Activated naive CD8-positive, alpha-beta T cell treated with anti-CD3 and anti-CD28 coated beads for 36 hours (primary cell): ENCODE data around the gene EXOC4. TPM values are rescaled to one million over a fixed set of nuclear protein-coding genes. Genes with fewer than 3 reads are reported as not detected.
"Not testable (repeated sequence)": the region's sequence is repeated elsewhere in the genome, so short reads cannot be mapped to it uniquely, and the experiment has no call there.

Experiments
- DNase-seq: peaks from one replicate; pipeline ENCODE4 v3.0.0; 2021
- H3K27ac Mint-ChIP-seq: one replicate; pipeline ENCODE4 v1.8.0; 2022; ENCODE audit warnings: mild to moderate bottlenecking, moderate library complexity, mixed read lengths
- H3K27me3 Mint-ChIP-seq: one replicate; pipeline ENCODE4 v1.8.0; 2022; ENCODE audit warnings: mild to moderate bottlenecking, mixed read lengths
- H3K36me3 Mint-ChIP-seq: one replicate; pipeline ENCODE4 v1.8.0; 2021; ENCODE audit warnings: mild to moderate bottlenecking, mixed read lengths
- H3K4me1 Mint-ChIP-seq: one replicate; pipeline ENCODE4 v1.8.0; 2021; ENCODE audit warnings: mixed read lengths
- H3K4me3 Mint-ChIP-seq: one replicate; pipeline ENCODE4 v1.8.0; 2022; ENCODE audit warnings: mild to moderate bottlenecking, moderate library complexity, mixed read lengths
- H3K9me3 Mint-ChIP-seq: one replicate; pipeline ENCODE4 v1.8.0; 2022; ENCODE audit warnings: mixed read lengths
- total RNA-seq, 2 experiments: library from RNA; stranded (reverse); gene quantifications; one replicate each; pipeline ENCODE4 v1.2.3, GENCODE V29; 2021

The EXOC4 gene
- total RNA-seq, 2 experiments from 2014 or later = 41.7 to 45.7 TPM

DNA sequence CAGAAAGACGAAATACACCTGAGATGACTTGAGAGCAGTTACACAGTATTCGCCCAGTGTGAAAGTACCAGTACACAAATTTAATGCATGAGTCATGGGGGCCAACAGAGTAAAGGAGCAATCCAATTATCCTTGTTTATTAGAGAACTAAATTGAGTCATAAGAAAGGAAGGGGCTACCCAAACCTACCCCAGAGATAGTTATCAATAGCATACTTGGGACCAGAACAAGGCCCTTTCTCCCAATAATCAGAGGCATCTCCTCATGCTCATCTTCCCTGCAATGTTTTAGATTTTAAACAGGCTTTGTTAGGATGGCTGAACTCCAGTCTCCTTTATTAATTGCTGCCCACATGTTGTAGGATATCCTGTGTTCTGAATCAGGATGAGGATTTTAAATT is 634.6 kb downstream of the EXOC4 start:
- DNase-seq = no peak
- H3K9me3 Mint-ChIP-seq = peaks cover 2% of the 10 kb centered on the region
- H3K27me3 Mint-ChIP-seq = no peaks in the 10 kb centered on the region
- H3K4me1 Mint-ChIP-seq = no peaks in the 10 kb centered on the region
- H3K4me3 Mint-ChIP-seq = no peak overlapping the region
- H3K27ac Mint-ChIP-seq = no peak overlapping the region
- H3K36me3 Mint-ChIP-seq = peaks cover 2% of the 10 kb centered on the region

DNA sequence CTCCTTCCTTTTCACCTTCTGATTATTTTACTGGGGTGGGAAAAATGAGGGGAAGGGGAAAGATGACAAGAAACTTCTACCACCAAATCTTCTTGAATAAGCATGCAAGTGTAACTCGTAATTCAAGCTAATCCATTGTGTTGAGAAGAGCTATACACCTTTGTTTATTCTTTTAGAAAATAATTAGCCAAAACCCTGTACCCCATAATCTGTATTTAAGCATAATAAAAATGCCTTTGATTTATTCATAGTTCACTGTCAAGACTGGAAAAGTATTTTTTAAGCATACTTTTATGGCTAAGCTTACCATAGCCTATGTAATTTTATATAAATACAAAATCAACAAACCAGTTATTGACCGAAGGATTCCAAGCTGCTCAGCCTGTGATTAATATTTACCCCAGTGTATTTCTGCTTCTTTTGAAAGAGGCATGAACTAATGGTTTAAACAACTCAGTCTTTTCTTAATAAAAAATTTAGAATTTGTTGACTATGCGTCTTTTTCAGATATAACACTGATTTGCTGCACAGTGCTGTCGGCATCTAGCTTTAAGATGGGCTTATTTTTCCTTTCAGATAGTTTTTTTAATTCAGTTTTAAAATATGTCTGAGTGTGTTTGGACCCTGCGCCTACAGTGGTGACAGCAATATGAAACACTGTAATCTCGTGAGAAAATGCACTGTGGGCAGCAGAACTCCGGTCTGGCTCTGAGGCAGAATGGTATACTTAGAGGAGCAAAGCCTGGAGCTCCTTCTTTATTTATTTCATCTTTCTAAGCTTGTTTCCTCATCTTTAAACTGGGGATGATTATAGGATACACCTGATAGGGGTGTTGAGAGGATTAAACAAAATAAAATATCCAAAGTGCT is 635.4 kb downstream of the EXOC4 start:
- H3K36me3 Mint-ChIP-seq = peaks cover 4% of the 10 kb centered on the region
- no peaks in the 10 kb centered on the region for H3K4me1 Mint-ChIP-seq
- H3K4me3 Mint-ChIP-seq = no peak overlapping the region
- no peak overlapping the region for H3K27ac Mint-ChIP-seq
- peaks cover 5% of the 10 kb centered on the region for H3K9me3 Mint-ChIP-seq
- no peaks in the 10 kb centered on the region for H3K27me3 Mint-ChIP-seq
- DNase-seq = no peak

DNA sequence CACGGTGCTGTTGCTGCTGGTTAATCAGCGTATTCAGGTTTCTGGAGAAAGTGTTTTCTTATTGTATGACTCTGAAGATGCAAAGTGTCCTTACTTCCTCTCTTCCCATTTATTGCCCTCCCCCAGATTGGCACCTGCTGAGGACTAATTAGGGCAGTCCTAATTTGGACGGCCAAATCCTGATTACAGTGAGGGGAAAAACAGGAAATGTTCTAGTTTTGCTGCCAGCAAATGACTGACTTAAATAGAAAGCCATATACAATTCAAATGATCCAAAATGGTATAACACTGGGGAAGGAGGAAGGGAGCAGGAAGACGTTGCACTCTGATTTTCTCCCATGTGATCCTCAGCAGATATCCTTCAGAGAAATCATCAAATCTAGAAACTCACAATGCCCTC is 651.9 kb downstream of the EXOC4 start:
- H3K4me3 Mint-ChIP-seq = no peak overlapping the region
- peaks cover 40% of the 10 kb centered on the region for H3K36me3 Mint-ChIP-seq
- no peaks in the 10 kb centered on the region for H3K9me3 Mint-ChIP-seq
- H3K4me1 Mint-ChIP-seq = no peaks in the 10 kb centered on the region
- no peaks in the 10 kb centered on the region for H3K27me3 Mint-ChIP-seq
- no peak for DNase-seq
- H3K27ac Mint-ChIP-seq = no peak overlapping the region

DNA sequence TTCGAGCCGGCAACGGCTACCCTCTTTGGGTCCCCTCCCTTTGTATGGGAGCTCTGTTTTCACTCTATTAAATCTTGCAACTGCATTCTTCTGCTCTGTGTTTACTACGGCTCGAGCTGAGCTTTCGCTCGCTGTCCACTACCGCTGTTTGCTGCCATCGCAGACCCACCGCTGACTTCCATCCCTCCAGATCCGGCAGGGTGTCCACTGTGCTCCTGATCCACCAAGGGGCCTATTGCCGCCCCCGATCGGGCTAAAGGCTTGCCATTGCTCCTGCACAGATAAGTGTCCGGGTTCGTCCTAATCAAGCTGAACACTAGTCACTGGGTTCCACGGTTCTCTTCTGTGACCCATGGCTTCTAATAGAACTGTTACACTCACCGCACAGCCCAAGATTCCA is 653.7 kb downstream of the EXOC4 start:
- not testable (repeated sequence) for H3K9me3 Mint-ChIP-seq, H3K4me3 Mint-ChIP-seq, H3K27me3 Mint-ChIP-seq, H3K27ac Mint-ChIP-seq, DNase-seq, H3K4me1 Mint-ChIP-seq
- H3K36me3 Mint-ChIP-seq = peaks cover 49% of the 10 kb centered on the region

DNA sequence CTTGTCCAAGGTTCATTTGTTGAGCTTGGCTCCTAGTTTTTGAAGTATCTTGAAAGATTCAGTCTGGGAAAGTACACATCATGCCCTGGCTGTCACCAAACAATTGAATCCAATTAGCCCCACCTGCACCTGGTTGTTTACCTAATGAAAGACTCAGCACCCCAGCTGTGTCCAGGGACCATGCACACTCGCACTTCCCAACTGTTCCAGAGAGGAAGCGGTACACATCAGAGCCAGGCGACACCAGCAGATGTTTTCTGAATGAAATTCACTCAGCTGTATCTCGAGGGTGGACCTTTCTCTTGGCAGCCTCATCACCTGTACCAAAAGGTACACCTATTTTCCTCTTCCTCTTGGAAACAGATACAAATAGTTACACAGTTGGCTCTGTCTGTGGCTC is 657.9 kb downstream of the EXOC4 start:
- Mint-ChIP-seq H3K27ac (no peak overlapping the region), H3K36me3 (peaks cover 26% of the 10 kb centered on the region), H3K9me3 (peaks cover 3% of the 10 kb centered on the region), H3K4me1 (peaks cover 2% of the 10 kb centered on the region), H3K27me3 (no peaks in the 10 kb centered on the region), H3K4me3 (no peak overlapping the region)
- DNase-seq = no peak

DNA sequence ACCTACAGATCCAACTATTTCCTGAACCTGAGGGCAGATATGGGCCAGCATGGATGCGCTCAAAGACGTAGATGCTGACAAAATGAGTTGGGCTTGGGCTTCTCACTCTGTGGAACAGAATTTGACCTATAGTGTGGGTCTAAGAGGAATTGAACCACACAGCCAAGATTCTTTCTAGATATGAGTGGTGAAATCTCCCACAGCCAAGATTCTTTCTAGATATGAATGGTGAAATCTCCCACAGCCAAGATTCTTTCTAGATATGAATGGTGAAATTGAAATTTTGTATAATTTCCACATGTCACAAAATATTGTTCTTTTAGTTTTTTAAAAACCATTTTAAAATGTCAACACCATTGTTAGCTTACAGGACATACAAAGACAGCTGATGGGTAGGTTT is 658.8 kb downstream of the EXOC4 start:
- Mint-ChIP-seq H3K9me3 (peaks cover 3% of the 10 kb centered on the region), H3K36me3 (peaks cover 30% of the 10 kb centered on the region), H3K27me3 (no peaks in the 10 kb centered on the region), H3K4me3 (no peak overlapping the region), H3K4me1 (peaks cover 2% of the 10 kb centered on the region), H3K27ac (no peak overlapping the region)
- DNase-seq = no peak

DNA sequence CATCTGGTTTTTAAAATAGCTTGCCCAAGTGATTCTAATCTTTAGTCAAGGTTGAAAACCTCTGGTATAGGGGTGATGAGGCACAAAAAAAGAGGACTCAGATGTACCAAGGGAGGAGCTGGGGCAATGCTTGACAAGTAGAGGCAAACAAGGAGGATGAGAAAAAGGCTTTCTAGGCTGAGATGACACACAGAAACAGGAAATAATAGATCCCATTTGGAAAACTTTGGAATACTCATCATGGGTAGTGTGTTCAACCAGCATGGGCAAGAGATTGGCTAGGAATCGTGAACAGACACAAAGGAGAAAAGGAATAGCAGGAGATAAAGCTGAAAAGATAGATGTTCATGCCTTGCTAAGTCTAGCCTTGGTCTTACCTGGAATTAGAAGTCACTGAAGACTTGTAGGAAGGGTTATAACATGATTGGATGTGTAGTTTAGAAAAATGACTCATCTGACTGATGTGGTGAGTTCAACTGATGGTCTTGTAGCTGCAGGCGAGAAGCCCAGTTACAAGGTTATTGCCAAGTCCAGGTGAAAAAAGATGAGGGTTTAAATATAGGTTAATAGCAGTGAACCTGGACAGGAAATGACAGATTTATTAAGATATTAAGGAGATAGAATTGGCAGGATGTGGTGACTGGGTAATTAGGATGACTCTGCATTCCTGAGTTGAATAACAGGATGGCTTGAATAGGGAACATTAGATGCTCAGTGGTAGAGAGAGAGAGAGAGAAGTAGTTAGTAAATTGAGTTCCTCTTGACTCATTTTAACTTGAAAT is 660.2 kb downstream of the EXOC4 start:
- Mint-ChIP-seq H3K27me3 (no peaks in the 10 kb centered on the region), H3K9me3 (peaks cover 6% of the 10 kb centered on the region), H3K4me3 (no peak overlapping the region), H3K27ac (no peak overlapping the region), H3K36me3 (peaks cover 36% of the 10 kb centered on the region), H3K4me1 (peaks cover 2% of the 10 kb centered on the region)
- DNase-seq = no peak

DNA sequence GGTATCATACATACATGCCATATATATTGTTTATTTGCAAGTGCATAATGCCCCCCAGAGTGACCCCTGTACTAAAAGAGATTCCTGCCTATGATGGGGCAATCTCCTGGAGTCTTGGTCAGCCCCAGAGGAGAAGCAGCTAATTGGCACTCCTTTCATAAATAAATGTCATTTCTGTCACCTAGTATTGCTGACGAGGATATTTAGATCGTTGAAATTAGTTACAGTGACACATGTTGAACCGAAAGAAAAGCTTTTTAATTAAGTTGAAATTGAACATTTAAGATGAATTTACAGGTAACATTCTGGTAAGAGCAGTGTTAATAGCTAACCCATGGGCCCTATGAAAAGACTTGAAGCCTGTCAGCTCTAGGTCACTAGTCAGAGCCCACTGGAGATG is 663.7 kb downstream of the EXOC4 start:
- H3K9me3 Mint-ChIP-seq = peaks cover 14% of the 10 kb centered on the region
- peaks cover 54% of the 10 kb centered on the region for H3K36me3 Mint-ChIP-seq
- H3K4me1 Mint-ChIP-seq = peaks cover 2% of the 10 kb centered on the region
- H3K27ac Mint-ChIP-seq = no peak overlapping the region
- no peaks in the 10 kb centered on the region for H3K27me3 Mint-ChIP-seq
- no peak for DNase-seq
- no peak overlapping the region for H3K4me3 Mint-ChIP-seq

DNA sequence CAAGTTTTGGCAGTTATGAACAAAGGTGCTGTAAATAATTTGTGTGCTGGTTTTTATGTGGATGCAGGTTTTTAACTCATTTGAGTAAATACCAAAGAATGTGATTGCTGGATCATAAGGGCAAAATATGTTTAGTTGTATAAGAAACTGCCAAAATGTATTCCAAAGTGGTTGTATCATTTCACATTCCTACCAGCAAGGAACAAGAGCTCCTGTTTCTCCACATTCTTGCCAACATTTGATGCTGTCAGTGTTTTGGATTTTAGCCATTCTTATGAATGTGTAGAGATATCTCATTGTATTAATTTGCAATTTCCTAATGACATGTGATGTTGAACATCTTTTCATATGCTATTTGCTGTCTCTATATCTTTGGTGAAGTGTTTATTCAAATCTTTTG is 666.9 kb downstream of the EXOC4 start:
- Mint-ChIP-seq H3K27ac (no peak overlapping the region), H3K4me1 (no peaks in the 10 kb centered on the region), H3K27me3 (no peaks in the 10 kb centered on the region), H3K4me3 (no peak overlapping the region), H3K36me3 (peaks cover 62% of the 10 kb centered on the region), H3K9me3 (peaks cover 14% of the 10 kb centered on the region)
- DNase-seq = no peak

DNA sequence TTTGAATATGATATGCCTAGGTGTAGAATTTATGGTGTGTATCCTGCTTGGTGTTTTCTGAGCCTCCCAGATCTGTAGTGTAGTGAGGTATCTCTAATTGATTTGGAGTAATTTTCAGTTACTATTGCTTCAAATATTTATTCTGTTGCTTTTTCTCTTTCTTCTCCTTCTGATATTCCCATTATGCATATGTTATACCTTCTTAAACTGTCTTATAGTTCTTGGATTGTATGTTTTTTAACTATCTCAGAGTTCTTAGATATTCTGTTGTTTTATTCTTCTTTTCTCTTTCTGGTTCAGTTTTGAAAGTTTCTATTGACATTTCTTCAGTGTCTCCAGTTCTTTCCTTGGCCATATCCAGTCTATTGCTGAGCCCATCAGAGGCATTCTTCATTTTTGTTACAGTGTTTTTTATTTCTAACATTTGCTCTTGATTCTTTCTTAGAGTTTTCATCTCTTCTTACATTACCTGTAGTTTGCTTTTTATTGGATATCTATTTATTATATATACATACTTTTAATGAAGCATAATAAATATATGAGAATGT is 668.8 kb downstream of the EXOC4 start:
- Mint-ChIP-seq H3K36me3 (peaks cover 55% of the 10 kb centered on the region), H3K27me3 (no peaks in the 10 kb centered on the region), H3K4me1 (no peaks in the 10 kb centered on the region), H3K9me3 (peaks cover 14% of the 10 kb centered on the region), H3K27ac (no peak overlapping the region), H3K4me3 (no peak overlapping the region)
- DNase-seq = no peak

DNA sequence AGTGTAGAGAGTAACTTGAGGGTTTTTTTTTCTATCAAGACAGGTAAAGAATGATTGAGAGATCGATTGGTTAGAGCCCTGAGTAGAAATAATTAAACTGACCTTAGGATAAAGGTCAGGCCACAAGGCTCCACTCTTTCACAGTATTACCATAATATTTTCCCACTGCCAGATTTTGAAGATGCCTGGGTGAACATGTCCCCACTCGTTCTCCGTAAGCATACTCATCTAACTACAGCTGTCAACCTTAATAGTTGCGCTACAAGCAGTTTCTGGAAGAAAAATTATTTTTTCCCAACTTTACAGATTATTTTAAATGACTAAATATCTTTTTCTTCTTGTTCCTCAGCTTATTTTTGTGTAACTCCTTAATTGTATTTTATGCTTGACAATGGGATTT is 671.1 kb downstream of the EXOC4 start:
- Mint-ChIP-seq H3K4me3 (no peak overlapping the region), H3K9me3 (peaks cover 12% of the 10 kb centered on the region), H3K27ac (no peak overlapping the region), H3K4me1 (no peaks in the 10 kb centered on the region), H3K27me3 (no peaks in the 10 kb centered on the region), H3K36me3 (peaks cover 37% of the 10 kb centered on the region)
- DNase-seq = no peak

DNA sequence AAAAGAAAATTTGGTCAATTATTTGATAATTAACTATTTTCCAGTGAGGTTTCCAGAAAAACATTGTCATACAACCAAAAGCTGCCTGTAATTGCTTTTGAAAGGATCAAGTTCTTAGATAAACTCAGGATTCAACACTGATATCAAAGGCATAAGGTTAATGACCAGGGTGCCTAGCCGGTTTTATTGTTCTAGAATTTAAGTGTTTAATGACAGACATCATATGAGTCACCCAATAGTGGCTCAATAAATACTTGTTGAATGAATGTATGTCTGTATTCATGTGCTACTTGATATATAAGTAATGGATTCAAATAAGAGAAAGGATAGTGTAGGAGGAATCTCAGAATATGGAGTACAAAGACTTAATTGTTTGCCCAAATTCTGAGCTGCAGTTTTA is 678.2 kb downstream of the EXOC4 start:
- H3K27me3 Mint-ChIP-seq = no peaks in the 10 kb centered on the region
- H3K4me3 Mint-ChIP-seq = no peak overlapping the region
- H3K27ac Mint-ChIP-seq = no peak overlapping the region
- H3K9me3 Mint-ChIP-seq = no peaks in the 10 kb centered on the region
- H3K36me3 Mint-ChIP-seq = no peaks in the 10 kb centered on the region
- no peaks in the 10 kb centered on the region for H3K4me1 Mint-ChIP-seq
- DNase-seq = no peak

DNA sequence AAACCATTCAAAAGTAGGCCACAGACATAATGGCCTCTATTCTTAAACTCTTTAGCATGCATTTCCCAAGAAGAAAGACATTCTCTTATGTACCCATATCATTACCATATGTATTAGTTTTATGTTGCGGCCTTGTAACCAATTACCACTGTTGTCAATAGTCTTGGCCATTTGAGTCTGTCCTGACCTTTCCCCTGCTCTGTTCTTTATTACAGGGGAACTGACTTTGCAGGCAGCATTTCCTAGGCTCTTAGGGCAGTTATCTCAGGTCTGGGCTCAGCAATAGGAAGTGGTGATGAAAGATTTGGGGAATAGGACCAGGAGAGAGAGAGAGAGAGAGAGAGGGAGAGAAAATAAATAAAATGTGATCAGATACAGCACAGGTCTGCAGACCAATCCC is 679.7 kb downstream of the EXOC4 start:
- Mint-ChIP-seq H3K27me3 (no peaks in the 10 kb centered on the region), H3K4me3 (no peak overlapping the region), H3K4me1 (no peaks in the 10 kb centered on the region), H3K27ac (no peak overlapping the region), H3K9me3 (no peaks in the 10 kb centered on the region), H3K36me3 (no peaks in the 10 kb centered on the region)
- no peak for DNase-seq

DNA sequence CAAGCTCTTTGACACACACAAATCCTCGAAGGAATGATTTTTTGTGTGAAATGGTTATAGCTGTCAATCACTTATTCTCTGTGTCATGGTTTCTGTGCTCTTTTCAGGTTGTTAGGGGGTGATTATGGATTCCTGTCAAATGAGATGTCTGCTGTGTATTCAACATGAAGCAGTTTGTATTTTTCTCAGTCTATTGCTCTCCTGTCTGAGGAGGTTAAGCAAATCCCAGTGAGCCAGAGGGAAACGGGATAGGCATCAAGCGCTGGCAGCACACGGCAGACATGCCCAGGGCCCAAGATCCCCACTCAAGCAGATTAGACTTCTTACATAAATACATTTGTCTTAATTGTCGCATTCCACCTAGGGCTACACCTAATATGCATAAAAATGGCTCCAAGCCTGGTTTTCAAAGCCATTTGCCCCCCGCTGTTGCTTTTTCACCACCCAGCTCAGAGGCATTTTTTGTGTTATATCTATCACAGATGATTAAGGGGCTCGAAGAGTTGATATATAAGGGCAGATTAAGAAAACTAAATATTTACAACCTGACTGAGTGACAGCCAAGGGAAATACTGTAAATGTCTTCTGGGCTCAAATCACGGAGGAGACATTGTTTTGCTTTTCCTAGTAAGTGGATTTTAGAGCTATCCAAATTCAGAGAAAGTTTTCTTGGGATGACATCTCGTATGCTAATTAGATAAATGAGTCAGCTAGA is 681.5 kb downstream of the EXOC4 start:
- Mint-ChIP-seq H3K4me3 (no peak overlapping the region), H3K27ac (no peak overlapping the region), H3K9me3 (no peaks in the 10 kb centered on the region), H3K36me3 (peaks cover 6% of the 10 kb centered on the region), H3K27me3 (no peaks in the 10 kb centered on the region), H3K4me1 (no peaks in the 10 kb centered on the region)
- DNase-seq = no peak

DNA sequence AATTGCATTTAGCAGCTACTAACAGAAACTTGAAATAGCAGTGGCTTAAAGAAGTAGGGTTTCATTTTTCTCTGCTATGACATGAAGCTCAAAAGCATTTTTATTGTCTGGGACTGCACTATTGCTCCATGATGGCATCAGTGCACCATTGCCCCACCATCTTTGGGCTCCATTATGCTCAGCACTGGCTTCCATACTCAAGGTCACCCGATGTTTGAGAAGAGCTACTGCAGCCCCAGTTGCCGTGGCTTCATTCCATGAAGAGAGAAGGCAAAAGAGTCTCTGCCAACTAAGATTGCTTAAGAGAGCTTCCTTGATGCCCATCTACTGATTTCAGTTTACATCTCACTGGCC is 682.1 kb downstream of the EXOC4 start:
- Mint-ChIP-seq H3K9me3 (no peaks in the 10 kb centered on the region), H3K27me3 (no peaks in the 10 kb centered on the region), H3K4me1 (no peaks in the 10 kb centered on the region), H3K4me3 (no peak overlapping the region), H3K27ac (no peak overlapping the region), H3K36me3 (peaks cover 6% of the 10 kb centered on the region)
- no peak for DNase-seq
